Activated naive CD4-positive, alpha-beta T cell treated with anti-CD3 and anti-CD28 coated beads for 36 hours (primary cell): Measurements from ENCODE around the gene DAAM2. TPM values are rescaled to one million over a fixed set of nuclear protein-coding genes. Genes with fewer than 3 reads are reported as not detected.

Experiments
- CTCF ChIA-PET: fragments of 350-600 bp; sonication (Branson Sonifier 250); formaldehyde crosslinking; loops from one replicate; lab custom pipeline; 2021; ENCODE audit warnings: antibody characterized with exemption; lab: Charles Lee
- DNase-seq: peaks from one replicate; pipeline ENCODE4 v3.0.0-alpha.2; 2020
- H3K27ac Mint-ChIP-seq: one replicate; pipeline ENCODE4 v1.8.0; 2021; ENCODE audit warnings: mild to moderate bottlenecking, mixed read lengths
- H3K27me3 Mint-ChIP-seq: one replicate; pipeline ENCODE4 v1.8.0; 2021; ENCODE audit warnings: low read depth, mixed read lengths
- H3K36me3 Mint-ChIP-seq: one replicate; pipeline ENCODE4 v1.8.0; 2021; ENCODE audit warnings: low read depth, mixed read lengths
- H3K4me1 Mint-ChIP-seq: one replicate; pipeline ENCODE4 v1.8.0; 2021; ENCODE audit warnings: low read depth, mixed read lengths
- H3K4me3 Mint-ChIP-seq: one replicate; pipeline ENCODE4 v1.8.0; 2021; ENCODE audit warnings: mild to moderate bottlenecking, moderate library complexity, mixed read lengths
- H3K9me3 Mint-ChIP-seq: one replicate; pipeline ENCODE4 v1.8.0; 2021; ENCODE audit warnings: mixed read lengths
- intact Hi-C: fragments of 100-400 bp; cut with micrococcal nuclease; formaldehyde crosslinking; loops from one replicate; pipeline ENCODE4 v1.15.1; 2023
- total RNA-seq, 2 experiments: library from RNA; stranded (reverse); gene quantifications; one replicate each; pipeline ENCODE4 v1.2.3, GENCODE V29; 2021

The DAAM2 gene
- total RNA-seq, 2 experiments from 2014 or later = not detected

DNA sequence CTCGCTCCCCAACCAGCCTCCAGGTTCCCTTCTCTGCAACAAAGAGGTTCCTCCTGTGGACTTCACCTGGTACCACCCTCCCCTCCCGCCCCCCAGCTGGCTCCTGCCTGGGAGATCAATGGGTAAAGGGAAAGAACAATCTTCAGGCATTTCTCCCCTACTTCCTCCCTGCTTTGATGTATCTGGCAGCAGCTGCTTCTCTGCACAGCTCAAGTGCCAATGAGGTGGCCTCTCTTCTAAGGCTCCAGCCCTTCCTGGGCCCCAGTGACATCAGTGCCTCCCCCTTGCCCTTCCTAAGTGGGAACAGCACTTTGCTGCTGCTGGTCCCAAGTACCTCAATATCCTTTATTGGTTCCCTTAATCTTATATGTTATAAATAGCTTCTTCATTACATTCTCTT is 118.6 kb downstream of the DAAM2 start:
- no peaks in the 10 kb centered on the region for H3K4me1 Mint-ChIP-seq
- intact Hi-C loops = no loop called here
- H3K27me3 Mint-ChIP-seq = no peaks in the 10 kb centered on the region
- peaks cover 1% of the 10 kb centered on the region for H3K36me3 Mint-ChIP-seq
- H3K9me3 Mint-ChIP-seq = no peaks in the 10 kb centered on the region
- DNase-seq = no peak
- no peak overlapping the region for H3K27ac Mint-ChIP-seq
- no peak overlapping the region for H3K4me3 Mint-ChIP-seq
- CTCF ChIA-PET = interaction anchor here (0.9 to 1.0 kb wide), 2 partner anchors 11 to 472 kb away, joined by 3 read pairs; no protein-coding TSS in a partner anchor

DNA sequence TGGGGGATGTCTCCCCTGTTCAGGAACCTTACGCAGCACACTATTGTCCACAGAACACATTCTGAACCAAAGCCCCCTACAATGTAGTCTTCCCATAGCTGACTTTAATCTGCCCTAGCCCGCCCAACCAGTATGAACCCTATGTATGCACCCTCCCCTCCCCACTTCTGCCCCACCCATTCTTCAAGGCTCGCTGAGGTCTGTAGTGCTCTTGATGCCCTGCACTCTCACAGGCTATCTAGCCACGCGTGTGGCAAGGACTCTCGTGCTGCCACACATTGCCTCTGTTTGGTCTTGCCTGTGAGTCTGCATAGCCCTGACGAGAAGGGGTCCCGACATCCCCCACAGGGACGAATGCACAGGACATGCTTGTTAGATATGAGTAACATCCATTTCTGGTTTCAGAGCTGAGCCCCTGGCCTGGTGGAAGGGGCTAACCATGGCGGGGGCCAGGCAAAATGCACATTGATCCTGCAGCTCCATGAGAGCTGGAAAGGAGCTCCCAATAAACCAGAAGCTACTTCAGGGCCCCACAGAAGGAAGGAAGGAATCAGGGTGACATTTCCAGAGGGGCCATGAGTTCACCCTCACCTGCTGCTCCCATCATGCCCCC is 119.4 kb downstream of the DAAM2 start:
- no peak overlapping the region for H3K4me3 Mint-ChIP-seq
- no peaks in the 10 kb centered on the region for H3K9me3 Mint-ChIP-seq
- intact Hi-C loops = no loop called here
- H3K27ac Mint-ChIP-seq = no peak overlapping the region
- no peaks in the 10 kb centered on the region for H3K27me3 Mint-ChIP-seq
- CTCF ChIA-PET = interaction anchor here (0.9 kb wide), 1 partner anchor 473 kb away, joined by 3 read pairs; no protein-coding TSS in a partner anchor
- H3K36me3 Mint-ChIP-seq = peaks cover 1% of the 10 kb centered on the region
- no peak for DNase-seq
- no peaks in the 10 kb centered on the region for H3K4me1 Mint-ChIP-seq

DNA sequence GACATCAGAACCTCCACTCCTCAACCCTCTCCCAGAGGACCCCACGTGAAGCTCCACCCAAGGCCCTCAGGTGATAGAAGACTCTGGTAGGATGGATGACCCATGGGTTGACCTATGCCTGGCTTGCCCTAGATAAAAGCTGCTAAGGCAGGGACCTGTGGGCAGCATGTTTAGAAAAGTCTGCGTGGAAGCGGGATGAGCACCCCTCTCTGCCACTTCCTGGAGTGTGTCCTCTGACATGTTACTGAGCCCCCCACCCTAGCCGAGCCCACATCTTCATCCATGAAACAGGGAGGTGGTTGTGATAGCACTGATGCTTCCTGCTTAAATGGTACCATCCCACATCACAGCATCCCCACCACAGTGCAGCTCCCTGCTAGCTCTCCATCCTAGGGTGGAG is 120.3 kb downstream of the DAAM2 start:
- CTCF ChIA-PET = no interaction called here
- no peak for DNase-seq
- intact Hi-C loops = no loop called here
- H3K27ac Mint-ChIP-seq = no peak overlapping the region
- no peak overlapping the region for H3K4me3 Mint-ChIP-seq
- H3K9me3 Mint-ChIP-seq = no peaks in the 10 kb centered on the region
- H3K4me1 Mint-ChIP-seq = no peaks in the 10 kb centered on the region
- no peaks in the 10 kb centered on the region for H3K27me3 Mint-ChIP-seq
- H3K36me3 Mint-ChIP-seq = peaks cover 1% of the 10 kb centered on the region

DNA sequence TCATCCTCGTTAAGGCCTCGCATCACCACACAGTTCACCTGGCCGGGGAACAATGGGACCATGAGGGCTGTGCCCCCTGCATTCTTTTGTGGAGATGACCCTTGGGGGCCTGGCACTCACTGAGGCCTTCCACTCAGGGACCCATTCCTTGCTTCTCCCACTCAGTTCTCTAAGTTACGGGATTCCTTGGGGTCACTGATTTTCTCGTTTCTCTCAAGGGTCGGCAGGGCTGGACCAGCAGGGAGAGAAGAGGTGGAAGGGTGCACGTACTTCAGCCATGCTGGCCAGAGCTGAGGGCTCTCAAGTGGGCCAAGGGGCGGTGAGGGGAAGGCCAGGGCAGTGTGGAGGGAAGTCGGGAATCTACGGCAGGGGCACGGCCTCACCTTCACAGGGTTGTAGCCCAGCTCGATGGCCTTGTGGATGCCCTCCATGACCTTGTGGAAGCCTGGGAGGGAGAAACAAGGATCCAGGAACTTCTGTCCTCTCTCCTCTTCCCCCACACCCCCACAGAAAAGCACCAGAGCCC is 121.3 kb downstream of the DAAM2 start:
- Mint-ChIP-seq H3K9me3 (no peaks in the 10 kb centered on the region), H3K36me3 (peaks cover 1% of the 10 kb centered on the region), H3K4me3 (no peak overlapping the region), H3K27me3 (no peaks in the 10 kb centered on the region), H3K27ac (no peak overlapping the region), H3K4me1 (no peaks in the 10 kb centered on the region)
- CTCF ChIA-PET = no interaction called here
- intact Hi-C loops = no loop called here
- no peak for DNase-seq

- Mint-ChIP-seq H3K4me3 (no peak overlapping the region), H3K9me3 (no peaks in the 10 kb centered on the region), H3K36me3 (peaks cover 1% of the 10 kb centered on the region), H3K4me1 (no peaks in the 10 kb centered on the region), H3K27ac (no peak overlapping the region), H3K27me3 (no peaks in the 10 kb centered on the region)
- intact Hi-C loops = no loop called here
- DNase-seq = no peak
- CTCF ChIA-PET = no interaction called here
Measured at GRCh38 chr6:39914239-39914638, 122.1 kb downstream of the DAAM2 start.

DNA sequence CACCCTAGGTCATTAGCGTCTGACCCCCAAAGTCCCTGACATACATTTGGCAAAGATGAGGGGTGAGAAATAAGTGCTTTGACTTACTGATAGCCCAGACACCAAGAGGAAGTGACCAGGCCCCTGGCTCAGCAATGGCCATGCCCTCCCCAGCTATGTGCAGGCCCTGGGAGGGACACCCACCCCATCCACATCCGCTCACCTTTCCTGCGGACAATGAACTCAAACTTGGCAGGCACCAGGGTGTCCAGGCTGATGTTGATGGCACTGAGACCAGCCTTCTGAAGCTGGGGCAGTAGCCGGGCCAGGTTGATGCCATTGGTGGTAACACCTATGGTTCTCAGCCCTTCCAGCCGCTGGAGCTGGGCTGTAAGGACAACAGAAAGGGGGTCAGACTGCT is 123.7 kb downstream of the DAAM2 start:
- H3K27me3 Mint-ChIP-seq = no peaks in the 10 kb centered on the region
- H3K9me3 Mint-ChIP-seq = no peaks in the 10 kb centered on the region
- H3K36me3 Mint-ChIP-seq = peaks cover 1% of the 10 kb centered on the region
- no peak overlapping the region for H3K4me3 Mint-ChIP-seq
- CTCF ChIA-PET = interaction anchor here (0.6 kb wide), 1 partner anchor 23 kb away, joined by 3 read pairs; no protein-coding TSS in a partner anchor
- no peak overlapping the region for H3K27ac Mint-ChIP-seq
- no peaks in the 10 kb centered on the region for H3K4me1 Mint-ChIP-seq
- no peak for DNase-seq
- intact Hi-C loops = no loop called here

DNA sequence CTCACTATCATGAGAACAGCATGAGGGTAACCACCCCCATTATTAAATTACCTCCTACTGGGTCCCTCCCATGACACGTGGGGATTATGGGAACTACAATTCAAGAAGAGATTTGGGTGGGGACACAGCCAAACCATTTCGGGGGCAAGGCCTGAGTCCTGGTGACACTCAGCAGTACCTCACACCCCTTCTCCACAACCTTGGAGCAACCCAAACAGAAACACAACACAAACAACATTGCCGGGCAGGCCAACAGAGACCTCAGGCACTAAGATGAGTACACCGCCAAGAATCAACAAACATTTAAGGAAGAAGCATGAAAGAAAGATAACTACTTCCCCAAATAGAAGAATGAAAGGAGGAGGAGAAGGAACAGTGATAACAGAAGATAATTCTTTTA is 125.2 kb downstream of the DAAM2 start:
- no peak for DNase-seq
- H3K27ac Mint-ChIP-seq = no peak overlapping the region
- no peaks in the 10 kb centered on the region for H3K4me1 Mint-ChIP-seq
- intact Hi-C loops = no loop called here
- H3K36me3 Mint-ChIP-seq = peaks cover 1% of the 10 kb centered on the region
- CTCF ChIA-PET = no interaction called here
- no peaks in the 10 kb centered on the region for H3K9me3 Mint-ChIP-seq
- H3K4me3 Mint-ChIP-seq = no peak overlapping the region
- no peaks in the 10 kb centered on the region for H3K27me3 Mint-ChIP-seq

GRCh38 chr6:39917981-39918380 is 125.8 kb downstream of the DAAM2 start:
- no peaks in the 10 kb centered on the region for H3K27me3 Mint-ChIP-seq
- intact Hi-C loops = no loop called here
- H3K9me3 Mint-ChIP-seq = no peaks in the 10 kb centered on the region
- H3K4me1 Mint-ChIP-seq = peaks cover 4% of the 10 kb centered on the region
- no peak overlapping the region for H3K27ac Mint-ChIP-seq
- DNase-seq = no peak
- H3K4me3 Mint-ChIP-seq = no peak overlapping the region
- CTCF ChIA-PET = no interaction called here
- peaks cover 1% of the 10 kb centered on the region for H3K36me3 Mint-ChIP-seq

- H3K4me1 Mint-ChIP-seq = peaks cover 4% of the 10 kb centered on the region
- peaks cover 1% of the 10 kb centered on the region for H3K36me3 Mint-ChIP-seq
- H3K4me3 Mint-ChIP-seq = no peak overlapping the region
- H3K27ac Mint-ChIP-seq = no peak overlapping the region
- H3K27me3 Mint-ChIP-seq = no peaks in the 10 kb centered on the region
- intact Hi-C loops = no loop called here
- DNase-seq = no peak
- H3K9me3 Mint-ChIP-seq = no peaks in the 10 kb centered on the region
- CTCF ChIA-PET = no interaction called here
Measured at GRCh38 chr6:39918831-39919230, 126.7 kb downstream of the DAAM2 start.

GRCh38 chr6:39920157-39920556 is 128.0 kb downstream of the DAAM2 start:
- Mint-ChIP-seq H3K27ac (no peak overlapping the region), H3K9me3 (no peaks in the 10 kb centered on the region), H3K4me3 (no peak overlapping the region), H3K4me1 (peaks cover 4% of the 10 kb centered on the region), H3K27me3 (no peaks in the 10 kb centered on the region), H3K36me3 (no peaks in the 10 kb centered on the region)
- DNase-seq = no peak
- CTCF ChIA-PET = no interaction called here
- intact Hi-C loops = no loop called here

GRCh38 chr6:39922821-39923220 is 130.6 kb downstream of the DAAM2 start:
- no peak overlapping the region for H3K27ac Mint-ChIP-seq
- peaks cover 3% of the 10 kb centered on the region for H3K9me3 Mint-ChIP-seq
- H3K4me3 Mint-ChIP-seq = no peak overlapping the region

GRCh38 chr6:39923394-39923793 is 131.2 kb downstream of the DAAM2 start:
- H3K27me3 Mint-ChIP-seq = no peaks in the 10 kb centered on the region
- intact Hi-C loops = no loop called here
- DNase-seq = no peak
- H3K27ac Mint-ChIP-seq = no peak overlapping the region
- H3K9me3 Mint-ChIP-seq = peaks cover 3% of the 10 kb centered on the region
- no peaks in the 10 kb centered on the region for H3K36me3 Mint-ChIP-seq
- H3K4me3 Mint-ChIP-seq = no peak overlapping the region
- peaks cover 7% of the 10 kb centered on the region for H3K4me1 Mint-ChIP-seq
- CTCF ChIA-PET = no interaction called here

More at GRCh38 chr6:39922821-39923220, 130.6 kb downstream of the DAAM2 start:
- intact Hi-C loops = no loop called here
- no peak for DNase-seq
- CTCF ChIA-PET = interaction anchor here (0.7 kb wide), 1 partner anchor 32 kb away, joined by 4 read pairs; no protein-coding TSS in a partner anchor
- Mint-ChIP-seq H3K4me1 (peaks cover 7% of the 10 kb centered on the region), H3K36me3 (no peaks in the 10 kb centered on the region), H3K27me3 (no peaks in the 10 kb centered on the region)

DNA sequence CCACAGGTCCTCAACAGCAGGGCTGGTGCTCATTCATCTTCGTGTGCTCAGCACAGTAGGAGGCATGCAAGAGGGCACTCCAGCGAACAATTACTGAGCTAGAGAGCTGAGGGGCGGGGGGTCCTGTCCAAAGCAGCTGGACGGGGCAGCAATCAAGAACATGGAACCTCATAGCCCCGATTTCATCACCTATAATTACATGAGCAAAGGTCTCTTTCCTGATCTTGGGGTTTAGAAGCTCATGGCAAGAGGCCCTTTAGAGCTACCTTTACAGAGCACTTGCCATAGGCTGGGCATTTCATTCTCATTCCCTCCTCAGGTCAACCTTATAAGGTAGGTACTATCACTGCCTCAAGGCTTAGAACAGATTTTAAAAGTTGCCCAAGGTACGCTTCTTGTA is 131.7 kb downstream of the DAAM2 start:
- CTCF ChIA-PET = no interaction called here
- no peak for DNase-seq
- peaks cover 7% of the 10 kb centered on the region for H3K4me1 Mint-ChIP-seq
- H3K27ac Mint-ChIP-seq = no peak overlapping the region
- H3K4me3 Mint-ChIP-seq = no peak overlapping the region
- no peaks in the 10 kb centered on the region for H3K27me3 Mint-ChIP-seq
- intact Hi-C loops = no loop called here
- H3K9me3 Mint-ChIP-seq = peaks cover 3% of the 10 kb centered on the region
- no peaks in the 10 kb centered on the region for H3K36me3 Mint-ChIP-seq
